Measurements from ENCODE around the gene NEK8.
A peak's percentile ranks its signal among the peaks of the same experiment; 100 is the strongest.
"Not testable (repeated sequence)": the region's sequence is repeated elsewhere in the genome, so short reads cannot be mapped to it uniquely, and the experiment has no call there.

NEK8 gene

GRCh38 chr17:28725660-28726225, 2.8 kb upstream of the NEK8 start:
- peak; percentile 84 for DNase-seq (ENCODE audit: low spot score)

GRCh38 chr17:28726226-28726626, 2.4 kb upstream of the NEK8 start, which contains the start of gene TLCD1:
TLCD1 (minus strand) TSS chr17:28726233; CDS start chr17:28726097, 136 bp downstream.
- no peak for DNase-seq (ENCODE audit: low spot score)

GRCh38 chr17:28726627-28727491, 1.7 kb upstream of the NEK8 start:
- DNase-seq (ENCODE audit: low spot score): peak; percentile 98

DNA sequence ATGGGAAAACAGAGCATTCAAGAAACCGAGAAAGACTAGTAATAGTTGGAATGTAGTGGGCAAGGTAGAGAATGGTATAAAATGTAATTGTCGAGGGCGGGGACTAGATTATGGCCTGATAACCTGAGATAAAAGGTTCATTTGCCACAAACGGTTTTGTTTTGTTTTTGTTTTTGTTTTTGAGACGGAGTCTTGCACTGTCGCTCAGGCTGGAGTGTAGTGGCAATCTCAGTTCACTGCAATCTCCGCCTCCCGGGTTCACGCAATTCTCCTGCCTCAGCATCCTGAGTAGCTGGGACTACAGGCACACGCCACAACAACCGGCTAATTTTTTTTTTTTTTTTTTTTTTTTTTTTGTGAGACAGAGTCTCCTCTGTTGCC, 1.4 kb downstream of the NEK8 start:
- DNase-seq (ENCODE audit: low spot score): no peak

DNA sequence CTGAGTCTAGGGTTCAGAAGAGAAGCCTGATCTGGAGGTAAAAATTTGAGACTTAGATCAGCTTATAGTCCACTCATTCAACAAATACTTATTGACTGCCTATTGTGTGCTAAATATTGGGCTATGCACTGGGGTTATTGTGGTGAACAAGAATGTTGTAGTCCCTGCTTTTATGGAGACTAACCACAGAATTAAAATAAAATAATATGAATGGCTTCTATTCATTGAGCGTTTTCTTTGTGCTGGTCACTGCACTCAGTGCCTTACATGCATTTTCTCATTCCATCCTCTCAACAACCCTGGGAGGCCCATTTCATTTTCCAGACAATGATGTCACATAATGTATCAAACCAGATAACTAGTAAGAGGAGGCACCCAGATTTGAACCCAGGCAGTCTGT, 4.8 kb downstream of the NEK8 start:
- DNase-seq (ENCODE audit: low spot score): no peak

- no peak for DNase-seq (ENCODE audit: low spot score)
Observed at GRCh38 chr17:28734712-28735241, 6.2 kb downstream of the NEK8 start.

DNA sequence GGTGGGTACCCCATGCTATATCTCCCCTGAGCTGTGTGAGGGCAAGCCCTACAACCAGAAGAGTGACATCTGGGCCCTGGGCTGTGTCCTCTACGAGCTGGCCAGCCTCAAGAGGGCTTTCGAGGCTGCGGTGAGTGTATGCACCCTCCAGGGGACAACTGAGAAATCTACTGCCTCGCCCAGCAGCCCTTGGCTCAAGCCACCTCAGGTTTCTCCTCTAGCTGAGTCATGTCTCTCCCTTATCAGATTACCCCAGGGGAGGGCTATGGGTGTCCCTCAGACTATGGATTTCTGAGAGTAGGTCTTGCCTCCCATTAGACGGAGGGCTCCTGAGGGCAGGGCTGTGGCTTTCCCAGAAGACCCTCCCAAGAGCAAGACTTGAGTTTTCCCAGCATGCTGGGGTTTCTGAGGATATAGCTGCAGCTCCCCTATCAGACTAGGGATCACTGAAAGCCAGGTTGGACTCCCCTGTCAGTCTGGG, 6.7 kb downstream of the NEK8 start:
- no peak for DNase-seq (ENCODE audit: low spot score)

GRCh38 chr17:28735913-28736769, 7.6 kb downstream of the NEK8 start:
- not testable (repeated sequence) for DNase-seq (ENCODE audit: low spot score)

- no peak for DNase-seq (ENCODE audit: low spot score)
Observed at GRCh38 chr17:28737316-28737715, 8.7 kb downstream of the NEK8 start.

DNA sequence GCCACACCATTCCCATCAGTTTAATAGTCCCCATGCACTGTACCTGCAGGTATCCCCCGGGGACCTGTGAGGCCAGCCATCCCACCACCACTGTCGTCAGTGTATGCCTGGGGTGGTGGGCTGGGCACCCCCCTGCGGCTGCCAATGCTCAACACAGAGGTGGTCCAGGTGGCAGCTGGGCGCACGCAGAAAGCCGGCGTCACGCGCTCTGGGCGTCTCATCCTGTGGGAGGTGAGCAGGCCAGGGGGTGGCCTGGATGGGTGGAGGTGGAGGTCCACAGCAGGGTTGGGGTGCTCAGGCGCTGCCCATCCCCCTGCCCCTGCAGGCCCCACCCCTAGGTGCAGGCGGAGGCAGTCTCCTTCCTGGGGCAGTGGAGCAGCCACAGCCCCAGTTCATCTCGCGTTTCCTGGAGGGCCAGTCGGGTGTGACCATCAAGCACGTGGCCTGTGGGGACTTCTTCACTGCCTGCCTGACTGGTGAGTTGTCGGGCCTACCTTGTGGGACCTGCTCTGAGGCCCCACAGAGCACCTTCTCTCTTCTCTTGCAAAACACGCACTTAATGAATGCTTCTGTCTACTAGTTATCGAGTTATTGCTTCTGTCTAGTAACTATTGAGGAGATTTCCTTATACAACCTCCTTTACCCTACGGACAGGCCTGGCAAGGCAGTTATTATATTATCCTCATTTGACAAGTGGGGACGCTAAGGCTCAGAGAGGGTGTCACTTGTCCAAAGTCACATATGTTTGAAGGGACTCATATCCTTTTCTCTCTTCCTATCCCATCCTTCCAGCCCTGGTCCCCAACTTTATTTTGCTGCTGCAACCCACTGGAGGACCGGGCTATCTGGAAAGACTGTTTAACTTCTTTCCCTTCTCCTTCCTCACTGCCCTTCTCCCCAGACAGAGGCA, 9.4 kb downstream of the NEK8 start:
- DNase-seq (ENCODE audit: low spot score): no peak

DNA sequence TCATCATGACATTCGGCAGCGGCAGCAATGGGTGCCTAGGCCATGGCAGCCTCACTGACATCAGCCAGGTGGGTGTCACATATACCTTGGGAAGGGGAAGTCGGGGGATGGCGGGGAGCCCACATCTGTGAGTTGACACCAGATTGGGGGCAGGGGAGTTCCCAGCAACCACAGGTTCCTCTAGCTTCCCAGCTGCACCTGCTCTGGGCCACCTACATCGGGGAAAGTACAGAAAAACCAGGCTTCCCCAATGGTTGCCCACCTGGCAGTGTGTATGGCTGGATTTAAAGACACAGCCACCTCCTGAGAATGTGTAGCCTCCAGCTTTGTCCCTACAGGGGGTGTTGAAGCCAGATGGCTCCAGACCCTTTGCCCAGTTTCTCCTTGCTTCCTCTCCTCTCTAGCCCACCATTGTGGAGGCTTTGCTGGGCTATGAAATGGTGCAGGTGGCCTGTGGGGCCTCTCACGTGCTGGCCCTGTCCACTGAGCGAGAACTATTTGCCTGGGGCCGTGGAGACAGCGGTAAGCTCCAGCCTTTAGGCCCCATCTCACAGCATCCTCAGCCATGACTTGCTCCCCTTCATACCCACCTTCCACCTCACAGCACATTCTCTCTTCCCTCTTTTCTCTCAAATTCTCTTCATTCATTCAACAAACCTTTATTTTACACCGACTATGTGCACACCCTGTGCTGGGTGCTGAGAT, 10.2 kb downstream of the NEK8 start:
- no peak for DNase-seq (ENCODE audit: low spot score)

- no peak for DNase-seq (ENCODE audit: low spot score)
Observed at GRCh38 chr17:28740406-28741357, 12.1 kb downstream of the NEK8 start.

DNA sequence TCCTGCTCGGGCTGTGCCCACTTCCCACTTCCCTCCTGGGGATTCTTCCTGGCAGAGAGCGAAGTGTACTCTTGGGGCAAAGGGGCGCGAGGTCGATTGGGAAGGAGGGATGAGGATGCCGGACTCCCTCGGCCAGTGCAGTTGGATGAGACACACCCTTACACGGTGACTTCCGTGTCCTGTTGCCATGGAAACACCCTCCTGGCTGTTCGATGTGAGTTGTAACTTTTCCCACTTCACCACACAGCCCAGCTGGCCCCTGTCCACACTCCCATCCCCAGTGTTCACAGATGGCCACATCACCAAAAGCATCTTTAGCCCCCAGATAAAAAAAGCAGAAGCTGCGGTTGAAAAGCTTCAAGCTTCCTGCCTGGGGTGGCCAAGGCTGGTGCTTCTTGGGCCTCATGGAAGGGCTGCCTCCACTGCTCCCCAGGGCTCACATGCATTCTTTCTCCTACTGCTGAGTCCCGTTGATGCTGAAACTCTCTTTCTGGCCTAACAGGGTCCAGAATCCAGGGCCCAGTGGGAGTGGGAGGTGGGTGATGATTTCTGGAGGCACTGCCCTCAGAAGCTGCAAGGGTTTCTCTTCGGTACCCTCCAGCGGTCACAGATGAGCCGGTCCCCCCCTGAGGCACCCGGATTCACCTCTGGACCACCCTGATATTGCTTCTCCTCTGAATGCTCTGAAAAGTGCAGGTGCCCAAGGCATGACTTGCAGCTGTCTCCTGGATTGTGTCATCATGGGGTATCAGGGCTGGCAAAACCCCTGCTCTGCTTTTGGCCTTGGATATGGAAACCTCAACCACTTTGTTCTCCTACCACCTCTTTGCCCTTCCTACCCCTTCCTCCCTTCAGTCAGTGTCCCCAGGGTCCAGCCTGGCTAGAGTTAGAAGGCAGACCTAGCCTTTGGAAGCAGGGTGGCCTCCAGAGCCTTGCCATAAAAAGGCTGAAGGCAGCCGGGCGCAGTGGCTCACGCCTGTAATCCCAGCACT, 13.1 kb downstream of the NEK8 start:
- no peak for DNase-seq (ENCODE audit: low spot score)

DNA sequence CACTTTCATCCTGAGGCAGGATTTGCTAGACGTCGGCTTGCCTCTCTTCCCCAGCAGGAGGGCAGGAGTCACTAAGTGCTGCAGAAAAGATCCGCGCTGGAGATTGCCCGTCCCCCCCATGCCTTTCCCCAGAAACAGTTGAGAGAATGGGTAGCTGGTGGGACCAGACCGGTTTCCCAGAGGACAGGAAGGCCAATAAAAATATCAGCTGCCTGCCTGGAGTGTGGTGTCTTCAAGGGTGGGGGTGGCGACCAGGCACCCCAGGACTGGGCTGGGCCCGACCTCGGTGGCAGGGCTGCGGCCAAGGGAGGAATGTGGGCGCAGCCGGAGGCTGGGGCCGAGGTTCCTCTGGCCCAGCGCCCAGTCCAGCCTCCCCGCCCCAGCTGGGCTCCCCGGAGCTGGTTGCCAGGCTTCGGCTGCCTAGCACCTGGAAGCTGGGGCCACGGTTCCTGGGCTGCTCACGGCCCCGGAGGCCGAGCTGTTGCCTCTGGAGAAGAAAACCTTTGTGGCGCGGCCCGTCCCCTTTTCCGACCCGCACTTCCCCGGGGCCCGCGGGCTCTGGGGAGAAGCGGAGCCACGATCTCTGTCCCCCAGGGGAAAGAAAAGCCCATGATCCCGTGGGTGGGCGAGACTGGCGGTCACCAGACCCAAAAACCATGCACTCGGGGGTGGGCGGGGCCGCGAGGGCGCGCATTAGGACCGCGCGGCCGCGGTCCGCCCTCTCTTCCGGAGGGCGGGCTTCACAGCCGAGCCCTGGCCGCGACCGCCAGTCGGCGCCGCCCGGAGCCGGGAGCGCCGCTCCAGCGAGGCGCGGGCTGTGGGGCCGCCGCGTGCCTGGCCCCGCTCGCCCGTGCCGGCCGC, 14.9 kb downstream of the NEK8 start, which contains the start of gene TRAF4:
TSS of gene TRAF4 (plus strand) at position 769 of the 861 bp plus-strand sequence. CDS start 102 bp downstream, outside the sequence.
- DNase-seq (ENCODE audit: low spot score): peak; percentile 91

DNA sequence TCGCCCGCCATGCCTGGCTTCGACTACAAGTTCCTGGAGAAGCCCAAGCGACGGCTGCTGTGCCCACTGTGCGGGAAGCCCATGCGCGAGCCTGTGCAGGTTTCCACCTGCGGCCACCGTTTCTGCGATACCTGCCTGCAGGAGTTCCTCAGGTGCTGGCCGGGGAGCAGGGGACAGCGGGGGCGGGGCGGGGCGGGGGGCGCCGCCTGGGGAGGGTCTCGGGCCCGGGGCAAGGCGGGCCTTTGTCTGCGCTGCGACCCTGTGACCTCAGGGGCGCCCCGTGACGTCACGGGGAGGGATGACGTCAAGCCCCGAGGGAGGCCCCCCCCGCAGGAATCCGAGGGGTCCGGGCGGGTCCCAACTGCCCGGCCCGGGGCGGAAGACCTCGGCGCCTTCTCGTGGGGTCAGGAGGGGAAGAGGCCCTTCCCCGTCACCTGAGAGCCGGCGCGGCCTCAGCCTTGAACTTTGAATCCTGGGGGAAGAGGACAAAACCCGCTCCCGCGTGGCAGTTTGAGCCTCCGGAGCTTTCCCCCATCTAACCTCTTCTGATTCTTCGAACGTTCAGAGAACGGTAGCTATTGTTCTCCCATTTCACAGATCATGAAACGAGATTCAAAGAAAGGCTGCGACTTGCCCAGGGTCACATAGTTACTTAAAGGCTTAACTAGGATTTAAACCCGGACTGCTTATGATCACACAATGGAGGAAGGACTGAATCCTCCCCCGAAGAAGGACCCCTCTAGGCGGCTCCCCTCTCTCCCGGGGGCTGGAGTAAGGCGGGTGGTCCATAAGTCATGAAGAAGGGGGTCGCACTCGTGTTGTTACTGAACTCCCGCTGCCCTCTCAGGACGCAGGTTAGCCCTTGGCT, 15.8 kb downstream of the NEK8 start:
- peak; percentile 84 for DNase-seq (ENCODE audit: low spot score)
